ENCODE data around the gene AP3S2.

AP3S2 gene

DNA sequence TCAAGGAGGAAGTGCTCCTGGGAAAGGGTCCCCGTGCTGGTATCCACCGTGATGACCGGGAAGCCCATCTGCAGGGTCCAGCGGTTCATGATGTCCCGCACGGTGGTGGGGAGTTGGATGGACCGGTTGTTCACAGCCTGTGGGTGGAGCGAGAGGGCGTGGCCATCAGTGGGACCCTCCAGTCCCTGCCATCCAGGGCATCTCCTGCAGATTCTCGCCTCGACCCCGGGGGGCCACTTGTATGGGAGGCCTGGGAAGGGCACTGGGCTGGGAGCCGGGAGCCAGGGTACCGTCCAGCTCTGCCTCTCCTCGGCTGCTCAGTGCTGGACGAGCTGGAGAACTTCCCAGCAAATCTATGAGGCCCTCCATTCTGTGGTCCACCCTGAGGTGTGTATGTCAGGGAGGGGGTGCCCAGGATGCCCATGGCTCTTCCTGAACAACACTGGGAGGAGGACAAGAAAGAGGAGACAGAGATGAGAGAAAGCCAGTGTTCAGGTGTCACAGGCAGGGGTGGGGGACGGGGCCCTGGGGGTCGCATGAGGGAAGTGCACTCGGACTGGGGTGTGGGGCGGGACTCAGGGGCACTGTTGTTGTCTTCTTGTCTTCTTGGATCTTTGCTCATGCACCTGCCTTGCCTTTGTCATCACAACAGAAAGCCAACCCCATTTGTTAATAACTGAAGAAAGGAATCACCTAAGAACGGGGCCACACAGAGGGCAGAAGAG lies 92.2 kb downstream of the AP3S2 start:
- no peak for TF ChIP-seq GATA3 (IDR thresholded peaks at IDR 0.05; ENCODE audit: low read depth, low read length)
- no peak for TF ChIP-seq GATA2 (IDR thresholded peaks at IDR 0.05; ENCODE audit: low read depth, low read length)

DNA sequence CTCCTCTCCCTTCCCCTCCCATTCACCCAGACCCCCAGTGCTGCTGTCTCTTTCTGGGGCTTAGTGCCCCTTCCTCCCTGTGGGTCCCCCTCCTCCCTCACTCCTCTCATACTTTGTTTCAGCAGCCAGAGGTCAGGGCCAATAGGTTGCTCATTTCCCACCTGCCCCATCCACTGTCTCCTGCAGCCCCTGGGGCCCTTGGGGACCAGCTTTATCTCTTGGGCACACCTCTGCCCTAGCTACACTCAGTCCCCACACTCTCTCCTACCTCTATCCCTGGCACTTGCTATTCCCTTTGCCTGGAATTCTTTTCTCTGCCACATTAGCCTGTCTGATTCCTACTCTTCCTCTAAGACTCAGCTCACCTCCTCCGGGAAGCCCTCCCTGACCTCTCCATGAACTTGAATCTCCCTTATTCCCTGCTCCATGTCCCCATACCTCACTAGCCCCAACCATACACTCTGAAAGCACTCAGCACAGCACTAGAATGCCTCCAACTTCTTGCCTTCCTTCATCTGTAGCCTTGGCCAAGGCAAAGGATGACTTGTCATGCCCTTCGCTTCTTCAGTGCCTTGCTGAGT lies 93.8 kb downstream of the AP3S2 start:
- TF ChIP-seq GATA2 (IDR thresholded peaks at IDR 0.05; ENCODE audit: low read depth, low read length) (no peak), GATA3 (IDR thresholded peaks at IDR 0.05; ENCODE audit: low read depth, low read length) (no peak)

DNA sequence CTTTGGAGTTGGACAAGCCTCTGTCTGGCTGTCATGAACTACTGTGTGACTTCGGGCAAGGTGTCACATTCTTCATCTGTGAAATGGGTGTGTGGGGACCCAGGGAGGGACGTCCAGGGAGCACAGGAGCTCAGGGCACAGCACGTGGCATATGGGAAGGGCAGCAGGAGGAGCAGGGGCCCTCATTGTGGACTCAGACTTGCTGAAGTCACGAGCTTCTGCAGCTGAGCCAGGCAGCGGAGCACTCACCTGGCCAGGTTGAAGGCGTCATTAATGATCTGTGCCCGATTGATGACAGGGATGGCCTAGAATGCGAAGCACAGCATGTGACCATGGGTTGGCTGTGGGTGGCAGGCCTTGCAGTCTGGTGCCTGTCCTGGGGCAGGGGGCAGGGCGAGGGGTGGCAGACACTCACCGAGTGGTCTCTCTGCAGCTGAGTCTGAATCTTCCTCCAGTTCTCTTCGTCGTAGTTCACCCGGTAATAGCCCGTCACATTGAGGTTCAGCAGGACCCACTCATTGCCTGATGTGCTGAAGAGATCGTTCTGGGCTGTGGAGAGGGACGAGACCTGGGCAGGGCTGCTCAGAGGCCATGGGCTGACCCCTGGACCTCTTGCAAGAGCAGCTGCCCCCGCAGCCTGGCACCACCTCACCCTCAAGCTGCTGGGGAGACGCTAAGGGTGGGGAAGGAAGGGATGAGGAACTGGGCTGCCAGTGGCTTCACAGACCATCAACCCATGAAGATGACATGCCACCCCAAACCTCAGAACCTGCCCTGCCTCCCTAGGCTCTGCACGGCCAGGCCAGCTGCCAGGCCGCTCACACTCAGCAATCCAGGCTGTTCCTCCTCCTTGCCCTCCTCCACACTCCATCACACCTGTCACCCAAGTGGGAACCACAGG lies 94.5 kb downstream of the AP3S2 start:
- no peak for TF ChIP-seq GATA2 (IDR thresholded peaks at IDR 0.05; ENCODE audit: low read depth, low read length)
- TF ChIP-seq GATA3 (IDR thresholded peaks at IDR 0.05; ENCODE audit: low read depth, low read length), result no peak

DNA sequence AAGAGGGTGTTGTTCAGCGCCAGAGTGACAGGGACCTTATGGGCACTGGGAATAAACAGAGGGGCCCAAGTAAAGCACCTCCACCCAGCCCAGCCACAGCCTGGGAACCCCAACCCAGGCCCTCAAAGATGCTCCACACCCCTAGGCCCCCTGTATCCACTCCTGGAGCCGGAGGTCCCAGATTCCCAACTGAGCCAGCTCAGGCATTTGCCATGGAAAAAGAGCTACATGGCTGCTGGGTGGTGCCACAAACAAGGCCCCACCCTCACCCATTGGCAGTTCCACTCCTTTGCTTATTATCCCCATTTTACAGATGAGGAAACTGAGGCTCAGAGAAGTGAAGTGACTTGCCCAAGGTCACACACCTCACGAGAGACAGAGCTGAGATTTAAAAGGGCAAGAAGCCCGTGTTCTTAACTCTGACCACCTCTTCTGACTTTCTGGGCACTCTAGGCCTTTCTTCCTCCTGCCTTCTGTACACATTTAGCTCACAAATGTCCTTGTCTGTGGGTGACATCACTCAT lies 96.1 kb downstream of the AP3S2 start:
- TF ChIP-seq GATA2 (IDR thresholded peaks at IDR 0.05; ENCODE audit: low read depth, low read length) (no peak), GATA3 (IDR thresholded peaks at IDR 0.05; ENCODE audit: low read depth, low read length) (no peak)

DNA sequence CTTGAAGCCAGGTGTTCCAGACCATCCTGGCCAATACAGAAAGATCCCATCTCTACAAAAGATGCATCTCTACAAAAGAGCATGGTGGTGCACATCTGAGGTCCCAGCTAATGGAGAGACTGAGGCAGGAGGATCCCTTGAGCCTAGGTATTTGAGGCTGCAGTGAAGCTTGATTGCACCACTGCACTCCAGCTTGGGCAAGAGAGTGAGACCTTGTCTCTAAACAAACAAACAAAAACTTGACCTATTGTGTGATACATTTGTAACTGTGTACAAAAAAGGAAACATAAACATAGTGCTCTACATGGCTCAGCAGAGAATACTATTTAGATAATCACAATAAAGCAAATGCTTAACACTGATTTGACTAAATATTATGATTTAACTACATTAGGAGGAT lies 97.8 kb downstream of the AP3S2 start:
- TF ChIP-seq GATA3 (IDR thresholded peaks at IDR 0.05; ENCODE audit: low read depth, low read length) (no peak), GATA2 (IDR thresholded peaks at IDR 0.05; ENCODE audit: low read depth, low read length) (no peak)

DNA sequence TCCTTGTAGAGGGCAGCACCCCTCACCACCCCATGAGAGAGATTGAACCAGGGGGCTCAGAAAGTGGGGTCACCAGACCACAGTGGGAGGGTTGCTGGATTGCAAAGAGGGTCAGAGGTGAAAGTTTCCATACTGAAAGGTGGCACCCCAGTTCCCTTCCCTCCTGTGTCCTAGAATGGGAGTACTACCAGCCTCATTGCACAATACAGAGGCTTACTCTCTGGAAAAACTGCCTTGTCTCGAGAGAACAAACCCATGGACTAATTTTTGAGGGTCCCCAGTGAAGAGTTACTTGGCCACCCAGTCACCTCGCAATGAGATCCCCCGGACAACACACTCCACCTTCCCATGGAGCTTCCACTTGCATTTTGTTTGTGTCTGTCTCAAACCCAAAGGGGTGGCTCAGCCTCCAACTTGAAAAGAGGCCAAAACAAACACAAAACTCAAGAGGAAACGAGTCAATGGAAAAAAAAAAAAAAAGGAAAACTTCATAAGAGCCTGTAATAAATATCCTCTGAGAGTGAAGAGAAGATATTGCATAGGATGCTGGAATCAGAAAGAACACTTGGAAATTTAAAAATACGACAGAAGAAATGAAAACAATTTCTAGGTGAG lies 99.1 kb downstream of the AP3S2 start:
- TF ChIP-seq GATA3 (IDR thresholded peaks at IDR 0.05; ENCODE audit: low read depth, low read length) (no peak), GATA2 (IDR thresholded peaks at IDR 0.05; ENCODE audit: low read depth, low read length) (no peak)

DNA sequence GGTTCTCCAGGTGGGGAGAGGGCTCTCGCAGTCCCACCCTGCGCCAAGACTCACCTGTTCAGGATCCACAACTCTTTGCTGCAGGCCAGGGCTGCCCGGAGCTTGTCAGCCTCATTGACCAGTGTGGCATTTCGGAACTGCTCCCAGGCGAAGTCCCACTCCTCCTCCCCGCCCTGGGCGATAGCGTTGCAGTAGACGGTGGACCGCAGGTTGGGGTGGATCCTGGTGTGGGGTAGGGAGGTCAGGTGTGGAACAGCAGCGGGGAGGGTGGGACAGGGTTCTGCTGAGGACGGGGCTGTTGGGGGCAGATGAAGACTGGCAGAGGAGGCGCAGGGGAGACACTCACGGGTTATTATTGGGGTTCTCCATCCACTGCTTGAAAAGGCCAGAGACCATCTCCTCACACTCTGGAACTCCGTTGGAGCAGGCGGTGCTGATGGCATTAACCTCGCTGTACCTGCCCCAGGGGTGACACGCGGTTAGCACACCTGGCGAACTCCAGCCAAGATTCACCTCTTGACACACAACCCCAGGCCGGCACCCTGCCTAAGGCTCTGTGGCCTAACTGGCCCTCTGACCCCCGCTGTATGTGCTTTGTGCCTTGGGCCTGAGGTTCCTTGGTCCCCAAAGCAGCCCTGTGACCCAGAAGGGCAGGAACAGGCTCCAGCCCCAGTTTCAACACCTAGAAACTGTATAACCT lies 101.5 kb downstream of the AP3S2 start:
- no peak for TF ChIP-seq GATA2 (IDR thresholded peaks at IDR 0.05; ENCODE audit: low read depth, low read length)

DNA sequence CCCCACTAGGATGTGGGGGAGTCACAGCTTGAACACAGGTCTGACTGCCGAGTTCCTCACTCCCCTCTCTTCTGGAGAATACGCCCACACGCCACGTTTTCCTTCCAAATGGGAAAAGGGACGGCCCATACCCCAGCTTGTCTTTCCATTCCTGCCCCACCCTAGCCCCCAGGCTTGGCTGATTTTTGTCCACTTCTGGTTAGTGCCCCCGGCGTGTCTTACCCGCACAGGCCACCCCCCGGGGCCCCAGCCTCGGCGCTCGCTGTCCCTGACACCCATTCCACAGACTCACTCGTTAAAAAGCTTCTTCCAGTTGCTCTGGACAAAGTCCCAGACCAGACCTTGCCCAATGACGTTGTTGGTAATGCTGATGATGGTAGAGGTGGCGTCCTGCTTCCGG lies 103.1 kb downstream of the AP3S2 start:
- no peak for TF ChIP-seq GATA2 (IDR thresholded peaks at IDR 0.05; ENCODE audit: low read depth, low read length)
- no peak for TF ChIP-seq GATA3 (IDR thresholded peaks at IDR 0.05; ENCODE audit: low read depth, low read length)

DNA sequence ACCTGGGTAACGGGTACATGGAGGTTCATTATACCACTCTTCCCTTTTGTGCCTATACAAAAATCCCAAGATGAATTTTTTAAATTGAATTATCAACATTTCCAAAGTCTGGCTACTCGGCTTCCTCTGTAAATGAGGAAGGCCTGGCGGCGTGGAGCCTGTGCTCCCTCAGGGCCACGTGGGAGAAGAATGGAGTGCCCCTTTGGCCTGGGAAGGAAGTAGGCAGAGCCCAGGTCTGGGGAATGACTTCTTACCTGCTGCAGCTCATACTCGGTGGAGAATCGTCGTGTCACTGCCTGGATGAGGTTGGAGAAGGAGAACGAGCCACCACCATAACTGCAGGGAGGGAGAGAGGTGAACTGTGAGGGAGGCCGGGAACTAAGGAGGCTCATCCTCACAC lies 103.6 kb downstream of the AP3S2 start:
- no peak for TF ChIP-seq GATA2 (IDR thresholded peaks at IDR 0.05; ENCODE audit: low read depth, low read length)
- TF ChIP-seq GATA3 (IDR thresholded peaks at IDR 0.05; ENCODE audit: low read depth, low read length), result no peak

DNA sequence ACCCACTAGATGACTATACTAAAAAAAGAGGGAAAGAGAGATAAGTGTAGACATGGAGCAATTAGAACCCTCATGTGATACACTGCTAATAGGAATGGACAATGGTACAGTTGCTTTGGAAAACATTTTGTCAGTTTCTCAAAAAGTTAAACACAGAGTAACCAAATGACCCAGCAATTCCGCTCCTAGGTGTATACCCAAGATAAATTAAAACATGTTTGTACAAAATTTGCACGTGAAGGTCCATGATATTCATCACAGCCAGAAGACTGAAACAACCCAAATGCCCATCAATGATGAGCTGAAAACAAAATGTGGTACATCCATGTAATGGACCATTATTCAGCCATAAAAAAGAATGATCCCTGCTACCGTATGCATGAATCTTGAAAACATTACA lies 105.8 kb downstream of the AP3S2 start:
- no peak for TF ChIP-seq GATA3 (IDR thresholded peaks at IDR 0.05; ENCODE audit: low read depth, low read length)
- no peak for TF ChIP-seq GATA2 (IDR thresholded peaks at IDR 0.05; ENCODE audit: low read depth, low read length)

DNA sequence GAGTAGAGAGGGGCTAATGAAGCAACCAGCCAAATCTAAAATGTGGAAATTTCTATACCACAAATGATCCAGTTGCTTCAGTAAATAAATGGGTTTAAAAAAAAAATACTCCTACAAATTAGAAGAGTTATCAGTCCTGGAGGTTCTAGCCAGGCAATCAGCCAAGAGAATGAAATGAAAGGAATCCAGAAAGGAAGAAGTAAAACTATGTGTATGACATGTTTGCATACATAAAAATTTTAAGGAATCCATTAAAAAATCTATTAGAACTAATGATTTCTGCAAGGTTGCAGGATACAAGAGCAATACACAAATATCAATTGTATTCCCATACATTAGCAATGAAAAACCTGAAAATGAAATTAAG lies 108.0 kb downstream of the AP3S2 start:
- TF ChIP-seq GATA2 (IDR thresholded peaks at IDR 0.05; ENCODE audit: low read depth, low read length) (no peak), GATA3 (IDR thresholded peaks at IDR 0.05; ENCODE audit: low read depth, low read length) (no peak)

DNA sequence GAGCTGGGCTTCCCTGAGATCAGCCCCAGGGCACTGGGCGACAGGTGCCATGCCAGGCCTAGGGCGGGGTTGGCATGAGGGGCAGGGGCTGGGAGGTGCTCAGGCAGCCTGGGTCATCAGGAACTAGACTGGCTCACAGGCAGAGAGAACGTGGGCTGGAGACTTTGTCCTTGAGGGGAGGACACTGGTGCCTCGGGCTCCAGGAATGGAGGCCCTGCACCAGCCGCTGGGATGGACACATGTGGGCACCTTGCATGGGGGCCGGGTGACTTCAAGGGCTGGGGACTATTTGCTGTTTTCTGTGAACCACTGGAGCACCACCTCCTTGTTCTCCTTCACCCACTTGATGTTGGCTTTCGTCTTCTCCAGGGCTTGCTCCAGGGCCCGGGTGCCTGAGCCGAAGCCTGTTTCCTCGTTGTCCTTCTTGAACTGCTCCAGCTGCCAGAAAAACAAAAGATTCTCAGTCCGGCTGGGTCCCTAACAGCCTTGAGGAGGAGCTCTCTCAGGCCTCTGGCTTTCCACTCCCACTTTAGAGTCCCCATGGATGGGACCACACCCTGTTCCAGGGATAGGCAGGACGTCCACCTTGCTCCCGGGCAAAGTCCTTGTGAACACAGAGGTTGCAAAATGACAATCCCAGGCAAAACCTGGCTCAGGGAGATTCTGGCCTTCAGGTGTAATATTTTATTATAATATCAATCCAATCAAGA lies 108.6 kb downstream of the AP3S2 start:
- TF ChIP-seq GATA3 (IDR thresholded peaks at IDR 0.05; ENCODE audit: low read depth, low read length), result no peak
- TF ChIP-seq GATA2 (IDR thresholded peaks at IDR 0.05; ENCODE audit: low read depth, low read length), result no peak

DNA sequence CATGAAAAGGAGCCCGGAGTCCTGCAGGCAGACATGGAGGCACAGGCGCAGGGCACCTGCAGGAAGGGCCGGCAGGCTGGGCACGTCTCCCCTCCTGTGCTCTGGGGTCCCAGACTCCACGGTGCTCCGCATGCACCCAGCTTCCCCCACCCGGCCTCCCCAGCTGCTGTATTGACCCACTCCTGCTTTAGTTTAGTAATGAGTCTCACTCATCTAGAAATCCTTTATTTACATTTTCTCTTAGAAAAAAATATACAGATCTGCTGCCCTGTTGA lies 109.2 kb downstream of the AP3S2 start:
- no peak for TF ChIP-seq GATA2 (IDR thresholded peaks at IDR 0.05; ENCODE audit: low read depth, low read length)
- TF ChIP-seq GATA3 (IDR thresholded peaks at IDR 0.05; ENCODE audit: low read depth, low read length), result no peak

All from SH-SY5Y (cell line).